ENCODE data around the gene GTPBP2. TPM values are rescaled to one million over a fixed set of nuclear protein-coding genes. Genes with fewer than 3 reads are reported as not detected.
A peak's percentile ranks its signal among the peaks of the same experiment; 100 is the strongest.

The GTPBP2 gene
- polyA plus RNA-seq, 1 of the 3 experiments (the other 2 are of a cell fraction), result 83.7 TPM

- H4K20me1 ChIP-seq (ENCODE audit: insufficient read depth), result 0 out of 2 replicates have a peak, but pooled peaks cover 9% of the 10 kb centered on the region
- H3K79me2 ChIP-seq (ENCODE audit: insufficient read depth), result peaks cover 58% of the 10 kb centered on the region
- DNase-seq, result peak; percentile 72
- H3K27ac ChIP-seq (ENCODE audit: low read depth in 2 of 2, low read length in 1 of 2), result peak overlapping the region; percentile 22 to 81; a peak in 3 of 4 replicates
- H3K27me3 ChIP-seq (ENCODE audit: insufficient read depth), result no peaks in the 10 kb centered on the region
- peaks cover 5% of the 10 kb centered on the region for H3F3A ChIP-seq (replicated peaks; ENCODE audit: insufficient read depth)
- CTCF ChIA-PET, result interaction anchor here (1.0 kb wide), 1 partner anchor 28 kb away, joined by 6 read pairs; no protein-coding TSS in a partner anchor
- no peak overlapping the region for H2AFZ ChIP-seq (ENCODE audit: low read depth)
- 93% methylated on average over 15 of the region's 21 CpGs for WGBS (ENCODE audit: low lambda C conversion rate)
- POLR2A ChIA-PET, result interaction anchor here (1.1 to 1.6 kb wide), 2 partner anchors 10 to 11 kb away, joined by 3 to 5 read pairs; partner anchors contain the start of gene GTPBP2
- no peaks in the 10 kb centered on the region for H3K9me3 ChIP-seq
- H3K4me2 ChIP-seq, result no peak overlapping the region
- H3K36me3 ChIP-seq (replicated peaks in 1 of 2; ENCODE audit: control insufficient read depth in 1 of 2, insufficient read depth in 2 of 2, low read length in 1 of 2), result peaks cover 22 to 52% of the 10 kb centered on the region in 2 experiments
- no peak overlapping the region for H3K4me3 ChIP-seq (ENCODE audit: low read depth in 2 of 2, low read length in 1 of 2)
- H3K9ac ChIP-seq, result no peak overlapping the region
- H3K4me1 ChIP-seq (ENCODE audit: control insufficient read depth in 1 of 2, insufficient read depth in 2 of 2, low read depth in 1 of 2, low read length in 1 of 2), result peaks cover 24% of the 10 kb centered on the region in 2 experiments; a peak in 3 of 4 replicates
- TF ChIP-seq GABPA (IDR thresholded peaks at IDR 0.05; ENCODE audit: low read depth) (no peak), RFX5 (IDR thresholded peaks at IDR 0.05; ENCODE audit: low read length) (no peak; the same call in 1 of the 2 replicates), NRF1 (IDR thresholded peaks at IDR 0.05; ENCODE audit: low read depth, low read length) (no peak), FOXJ3 (CRISPR knock-in tag; IDR thresholded peaks at IDR 0.05) (peak; percentile 63; the same call in 1 of the 2 replicates), RCOR1 (IDR thresholded peaks at IDR 0.05; ENCODE audit: low read length) (no peak), USF1 (IDR thresholded peaks at IDR 0.05; ENCODE audit: borderline replicate concordance, low read depth) (no peak), RAD21 (IDR thresholded peaks at IDR 0.05; ENCODE audit: low read length) (no peak), MXI1 (IDR thresholded peaks at IDR 0.05; ENCODE audit: low read depth, low read length) (peak; percentile 83), JUND (IDR thresholded peaks at IDR 0.05) (no peak), TCF12 (IDR thresholded peaks at IDR 0.05) (no peak), USF2 (IDR thresholded peaks at IDR 0.05; ENCODE audit: borderline replicate concordance, low read depth, low read length) (no peak), SMC3 (IDR thresholded peaks at IDR 0.05; ENCODE audit: low read depth, low read length) (no peak), EP300 (IDR thresholded peaks at IDR 0.05; ENCODE audit: borderline replicate concordance in 1 of 2, low read depth in 1 of 2, low read length in 1 of 2) (peak in 1 of 2 experiments; percentile 44; a peak in 1 of 4 replicates), FOXM1 (IDR thresholded peaks at IDR 0.05; ENCODE audit: low read depth) (no peak), NFIC (IDR thresholded peaks at IDR 0.05; ENCODE audit: borderline replicate concordance) (no peak), GATA2 (CRISPR knock-in tag; IDR thresholded peaks at IDR 0.05) (peak; percentile 77), POLR2AphosphoS5 (IDR thresholded peaks at IDR 0.05; ENCODE audit: low read depth, low read length) (no peak; the same call in 1 of the 2 replicates), CHD2 (IDR thresholded peaks at IDR 0.05; ENCODE audit: low read length, partially characterized antibody) (no peak)
- TF ChIP-seq, protein P1, sequence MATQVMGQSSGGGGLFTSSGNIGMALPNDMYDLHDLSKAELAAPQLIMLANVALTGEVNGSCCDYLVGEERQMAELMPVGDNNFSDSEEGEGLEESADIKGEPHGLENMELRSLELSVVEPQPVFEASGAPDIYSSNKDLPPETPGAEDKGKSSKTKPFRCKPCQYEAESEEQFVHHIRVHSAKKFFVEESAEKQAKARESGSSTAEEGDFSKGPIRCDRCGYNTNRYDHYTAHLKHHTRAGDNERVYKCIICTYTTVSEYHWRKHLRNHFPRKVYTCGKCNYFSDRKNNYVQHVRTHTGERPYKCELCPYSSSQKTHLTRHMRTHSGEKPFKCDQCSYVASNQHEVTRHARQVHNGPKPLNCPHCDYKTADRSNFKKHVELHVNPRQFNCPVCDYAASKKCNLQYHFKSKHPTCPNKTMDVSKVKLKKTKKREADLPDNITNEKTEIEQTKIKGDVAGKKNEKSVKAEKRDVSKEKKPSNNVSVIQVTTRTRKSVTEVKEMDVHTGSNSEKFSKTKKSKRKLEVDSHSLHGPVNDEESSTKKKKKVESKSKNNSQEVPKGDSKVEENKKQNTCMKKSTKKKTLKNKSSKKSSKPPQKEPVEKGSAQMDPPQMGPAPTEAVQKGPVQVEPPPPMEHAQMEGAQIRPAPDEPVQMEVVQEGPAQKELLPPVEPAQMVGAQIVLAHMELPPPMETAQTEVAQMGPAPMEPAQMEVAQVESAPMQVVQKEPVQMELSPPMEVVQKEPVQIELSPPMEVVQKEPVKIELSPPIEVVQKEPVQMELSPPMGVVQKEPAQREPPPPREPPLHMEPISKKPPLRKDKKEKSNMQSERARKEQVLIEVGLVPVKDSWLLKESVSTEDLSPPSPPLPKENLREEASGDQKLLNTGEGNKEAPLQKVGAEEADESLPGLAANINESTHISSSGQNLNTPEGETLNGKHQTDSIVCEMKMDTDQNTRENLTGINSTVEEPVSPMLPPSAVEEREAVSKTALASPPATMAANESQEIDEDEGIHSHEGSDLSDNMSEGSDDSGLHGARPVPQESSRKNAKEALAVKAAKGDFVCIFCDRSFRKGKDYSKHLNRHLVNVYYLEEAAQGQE (IDR thresholded peaks at IDR 0.05; ENCODE audit: low read depth, low read length), result no peak
- TF ChIP-seq, protein P2, sequence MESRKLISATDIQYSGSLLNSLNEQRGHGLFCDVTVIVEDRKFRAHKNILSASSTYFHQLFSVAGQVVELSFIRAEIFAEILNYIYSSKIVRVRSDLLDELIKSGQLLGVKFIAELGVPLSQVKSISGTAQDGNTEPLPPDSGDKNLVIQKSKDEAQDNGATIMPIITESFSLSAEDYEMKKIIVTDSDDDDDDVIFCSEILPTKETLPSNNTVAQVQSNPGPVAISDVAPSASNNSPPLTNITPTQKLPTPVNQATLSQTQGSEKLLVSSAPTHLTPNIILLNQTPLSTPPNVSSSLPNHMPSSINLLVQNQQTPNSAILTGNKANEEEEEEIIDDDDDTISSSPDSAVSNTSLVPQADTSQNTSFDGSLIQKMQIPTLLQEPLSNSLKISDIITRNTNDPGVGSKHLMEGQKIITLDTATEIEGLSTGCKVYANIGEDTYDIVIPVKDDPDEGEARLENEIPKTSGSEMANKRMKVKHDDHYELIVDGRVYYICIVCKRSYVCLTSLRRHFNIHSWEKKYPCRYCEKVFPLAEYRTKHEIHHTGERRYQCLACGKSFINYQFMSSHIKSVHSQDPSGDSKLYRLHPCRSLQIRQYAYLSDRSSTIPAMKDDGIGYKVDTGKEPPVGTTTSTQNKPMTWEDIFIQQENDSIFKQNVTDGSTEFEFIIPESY (IDR thresholded peaks at IDR 0.05; ENCODE audit: borderline replicate concordance, low read depth), result no peak
- TF ChIP-seq, protein P3, sequence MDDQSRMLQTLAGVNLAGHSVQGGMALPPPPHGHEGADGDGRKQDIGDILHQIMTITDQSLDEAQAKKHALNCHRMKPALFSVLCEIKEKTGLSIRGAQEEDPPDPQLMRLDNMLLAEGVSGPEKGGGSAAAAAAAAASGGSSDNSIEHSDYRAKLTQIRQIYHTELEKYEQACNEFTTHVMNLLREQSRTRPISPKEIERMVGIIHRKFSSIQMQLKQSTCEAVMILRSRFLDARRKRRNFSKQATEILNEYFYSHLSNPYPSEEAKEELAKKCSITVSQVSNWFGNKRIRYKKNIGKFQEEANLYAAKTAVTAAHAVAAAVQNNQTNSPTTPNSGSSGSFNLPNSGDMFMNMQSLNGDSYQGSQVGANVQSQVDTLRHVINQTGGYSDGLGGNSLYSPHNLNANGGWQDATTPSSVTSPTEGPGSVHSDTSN (IDR thresholded peaks at IDR 0.05), result no peak
- no peaks in the 10 kb centered on the region for H3K9me2 ChIP-seq
These were observed 11.1 kb upstream of the GTPBP2 start for GRCh38 chr6:43639984-43640800.

All from SK-N-SH (cell line).